MCF 10A (cell line): ENCODE measurements around the gene LRG1. TPM values are rescaled to one million over a fixed set of nuclear protein-coding genes. Genes with fewer than 3 reads are reported as not detected.

Experiments
- BruUV-seq: library from RNA; stranded (reverse); fragments of 400-500 nt; replicated peaks from 2 replicates; lab custom pipeline; 2021; lab: Mats Ljungman, UMichigan
- CTCF ChIA-PET: fragments of 300-600 bp; sonication (Branson Sonifier 250); formaldehyde crosslinking; extraction: SDS; loops from one replicate; lab custom pipeline; 2021; ENCODE audit warnings: antibody characterized with exemption, inconsistent platforms; lab: Yijun Ruan, JAX
- POLR2A ChIA-PET: fragments of 300-600, 350-650 bp; sonication (Branson Sonifier 250); formaldehyde crosslinking; extraction: SDS; loops from one replicate; lab custom pipeline; 2020; ENCODE audit warnings: antibody characterized with exemption, inconsistent platforms; lab: Yijun Ruan, JAX
- DNase-seq: peaks from one replicate; pipeline ENCODE4 v3.0.0-alpha.2; 2018; ENCODE audit not compliant: unreplicated experiment
- H3K27ac Mint-ChIP-seq: one replicate; pipeline ENCODE4 v1.8.0; 2022; ENCODE audit warnings: mild to moderate bottlenecking, low read depth, mixed read lengths; ENCODE audit not compliant: unreplicated experiment
- H3K27me3 Mint-ChIP-seq: one replicate; pipeline ENCODE4 v1.8.0; 2022; ENCODE audit warnings: mixed read lengths; ENCODE audit not compliant: insufficient read depth, unreplicated experiment
- H3K36me3 Mint-ChIP-seq: one replicate; pipeline ENCODE4 v1.8.0; 2022; ENCODE audit warnings: mild to moderate bottlenecking, moderate library complexity, mixed read lengths; ENCODE audit not compliant: insufficient read depth, unreplicated experiment
- H3K4me1 Mint-ChIP-seq: one replicate; pipeline ENCODE4 v1.8.0; 2022; ENCODE audit warnings: mixed read lengths; ENCODE audit not compliant: insufficient read depth, unreplicated experiment
- H3K4me3 Mint-ChIP-seq: one replicate; pipeline ENCODE4 v1.8.0; 2022; ENCODE audit warnings: mild to moderate bottlenecking, moderate library complexity, mixed read lengths; ENCODE audit not compliant: unreplicated experiment
- H3K9me3 Mint-ChIP-seq: one replicate; pipeline ENCODE4 v1.8.0; 2022; ENCODE audit warnings: mixed read lengths; ENCODE audit not compliant: unreplicated experiment
- CTCF ChIP-seq: fragments of 200-600 bp; IDR thresholded peaks from one replicate; pipeline ENCODE4 v1.8.0; 2022; ENCODE audit warnings: antibody characterized with exemption, mild to moderate bottlenecking; ENCODE audit not compliant: unreplicated experiment
- intact Hi-C: fragments of 100-400 bp; cut with micrococcal nuclease; formaldehyde crosslinking; loops from 2 replicates; pipeline ENCODE4 v1.14.1; 2022
- total RNA-seq: library from RNA; stranded (reverse); gene quantifications from 2 replicates; pipeline ENCODE4 v1.2.3, GENCODE V29; 2022

The LRG1 gene
- total RNA-seq, 1 experiment from 2014 or later: 0.33 TPM

GRCh38 chr19:4511300-4512054, 28.4 kb downstream of the LRG1 start:
- no peak for DNase-seq
- ChIA-PET CTCF (no interaction called here), POLR2A (no interaction called here)
- no peaks in the 10 kb centered on the region for H3K27me3 Mint-ChIP-seq
- H3K27ac Mint-ChIP-seq: no peak overlapping the region
- H3K9me3 Mint-ChIP-seq: no peaks in the 10 kb centered on the region
- TF ChIP-seq CTCF: no peak
- H3K4me3 Mint-ChIP-seq: no peak overlapping the region
- BruUV-seq: no TSS peak
- intact Hi-C loops: no loop called here
- peaks cover 4% of the 10 kb centered on the region for H3K4me1 Mint-ChIP-seq
- no peaks in the 10 kb centered on the region for H3K36me3 Mint-ChIP-seq

- BruUV-seq: no TSS peak
- intact Hi-C loops: no loop called here
- CTCF ChIA-PET: interaction anchor here (1.2 kb wide), 1 partner anchor 14 kb away, joined by 5 read pairs; no protein-coding TSS in a partner anchor
Observed at GRCh38 chr19:4510435-4511255, 29.2 kb downstream of the LRG1 start.

GRCh38 chr19:4508698-4509097, 31.1 kb downstream of the LRG1 start:
- H3K27ac Mint-ChIP-seq: no peak overlapping the region

More at GRCh38 chr19:4510435-4511255, 29.2 kb downstream of the LRG1 start:
- TF ChIP-seq CTCF: no peak
- Mint-ChIP-seq H3K4me3 (no peak overlapping the region), H3K4me1 (peaks cover 10% of the 10 kb centered on the region), H3K27me3 (no peaks in the 10 kb centered on the region), H3K27ac (no peak overlapping the region), H3K9me3 (no peaks in the 10 kb centered on the region), H3K36me3 (peaks cover 7% of the 10 kb centered on the region)
- DNase-seq: no peak
- POLR2A ChIA-PET: no interaction called here

More at GRCh38 chr19:4508698-4509097, 31.1 kb downstream of the LRG1 start:
- no peaks in the 10 kb centered on the region for H3K9me3 Mint-ChIP-seq
- H3K36me3 Mint-ChIP-seq: peaks cover 7% of the 10 kb centered on the region
- no peaks in the 10 kb centered on the region for H3K27me3 Mint-ChIP-seq
- intact Hi-C loops: no loop called here
- TF ChIP-seq CTCF: no peak
- POLR2A ChIA-PET: interaction anchor here (0.7 to 1.8 kb wide), 2 partner anchors 12 to 37 kb away, joined by 3 read pairs; no protein-coding TSS in a partner anchor
- BruUV-seq: no TSS peak
- CTCF ChIA-PET: interaction anchor here (1.8 to 2.4 kb wide), 2 partner anchors 13 to 15 kb away, joined by 8 to 9 read pairs; no protein-coding TSS in a partner anchor
- peaks cover 10% of the 10 kb centered on the region for H3K4me1 Mint-ChIP-seq
- DNase-seq: no peak
- no peak overlapping the region for H3K4me3 Mint-ChIP-seq
